Caco-2 (cell line): ENCODE results near the gene HAPSTR1. TPM values are rescaled to one million over a fixed set of nuclear protein-coding genes. Genes with fewer than 3 reads are reported as not detected.

Experiments used
- BruUV-seq: library from RNA; stranded (reverse); fragments of 400-500 nt; replicated peaks from 2 replicates; lab custom pipeline; 2021; lab: Mats Ljungman, UMichigan
- CTCF ChIA-PET: fragments of 300-600 bp; sonication (Branson Sonifier 250); formaldehyde crosslinking; loops from one replicate; lab custom pipeline; 2022; ENCODE audit warnings: antibody characterized with exemption; lab: Charles Lee
- POLR2A ChIA-PET: fragments of 300-600 bp; sonication (Branson Sonifier 250); formaldehyde crosslinking; loops from one replicate; lab custom pipeline; 2022; ENCODE audit warnings: antibody characterized with exemption; lab: Charles Lee
- DNase-seq, 2 experiments: peaks; one replicate each; pipeline versions ENCODE4 v3.0.0 to v3.0.0-alpha.2; 2020 to 2022
- H3K27me3 ChIP-seq: replicated peaks from 2 replicates; pipeline ENCODE4 v1.6.0; 2011; ENCODE audit warnings: low read length; ENCODE audit not compliant: control insufficient read depth, insufficient read depth
- H3K36me3 ChIP-seq: 2 replicates; pipeline ENCODE4 v1.5.1; 2011; ENCODE audit warnings: low read length; ENCODE audit not compliant: control insufficient read depth, insufficient read depth
- H3K4me1 ChIP-seq: fragments of 250-450 bp; sonication (Bioruptor Pico); 2 replicates; pipeline ENCODE4 v1.5.1; 2020; ENCODE audit warnings: mild to moderate bottlenecking
- H3K4me3 ChIP-seq: 2 replicates; pipeline ENCODE4 v1.5.1; 2011; ENCODE audit warnings: low read depth, mild to moderate bottlenecking, control low read depth, low read length
- H3K9me3 ChIP-seq: fragments of 250-450 bp; sonication (Bioruptor Pico); 2 replicates; pipeline ENCODE4 v1.5.1; 2020; ENCODE audit warnings: mild to moderate bottlenecking, moderate library complexity
- H3K27ac Mint-ChIP-seq: one replicate; pipeline ENCODE4 v1.8.0; 2022; ENCODE audit warnings: mixed read lengths; ENCODE audit not compliant: unreplicated experiment
- H3K27me3 Mint-ChIP-seq: one replicate; pipeline ENCODE4 v1.8.0; 2022; ENCODE audit warnings: mixed read lengths; ENCODE audit not compliant: insufficient read depth, unreplicated experiment
- H3K36me3 Mint-ChIP-seq: one replicate; pipeline ENCODE4 v1.8.0; 2022; ENCODE audit warnings: mild to moderate bottlenecking, mixed read lengths; ENCODE audit not compliant: insufficient read depth, unreplicated experiment
- H3K4me1 Mint-ChIP-seq: one replicate; pipeline ENCODE4 v1.8.0; 2022; ENCODE audit warnings: low read depth, mixed read lengths; ENCODE audit not compliant: unreplicated experiment
- H3K4me3 Mint-ChIP-seq: one replicate; pipeline ENCODE4 v1.8.0; 2022; ENCODE audit warnings: mild to moderate bottlenecking, moderate library complexity, mixed read lengths; ENCODE audit not compliant: unreplicated experiment
- H3K9me3 Mint-ChIP-seq: one replicate; pipeline ENCODE4 v1.8.0; 2022; ENCODE audit warnings: mixed read lengths; ENCODE audit not compliant: unreplicated experiment
- intact Hi-C: fragments of 100-400 bp; cut with micrococcal nuclease; formaldehyde crosslinking; loops from one replicate; pipeline ENCODE4 v1.10.0; 2022; ENCODE audit not compliant: unreplicated experiment
- total RNA-seq: library from RNA; stranded (reverse); gene quantifications from 2 replicates; pipeline ENCODE4 v1.2.3, GENCODE V29; 2022
- TF ChIP-seq, protein P1 (sequence below), 2 experiments: fragments of 200-600 bp in 1 of 2; IDR thresholded peaks; 1 replicate in 1 of 2; 2 replicates in 1 of 2; pipeline versions ENCODE4 v1.5.1 to v1.8.0; 2011 to 2022; ENCODE audit warnings: antibody characterized with exemption in 1 of 2, control low read depth in 1 of 2, inconsistent platforms in 1 of 2, low read depth in 1 of 2, low read length in 1 of 2, mild to moderate bottlenecking in 1 of 2, moderate library complexity in 1 of 2; ENCODE audit not compliant: insufficient read depth in 1 of 2, severe bottlenecking in 1 of 2, unreplicated experiment in 1 of 2

HAPSTR1 gene
- total RNA-seq, 1 experiment from 2014 or later = 47.1 TPM

DNA sequence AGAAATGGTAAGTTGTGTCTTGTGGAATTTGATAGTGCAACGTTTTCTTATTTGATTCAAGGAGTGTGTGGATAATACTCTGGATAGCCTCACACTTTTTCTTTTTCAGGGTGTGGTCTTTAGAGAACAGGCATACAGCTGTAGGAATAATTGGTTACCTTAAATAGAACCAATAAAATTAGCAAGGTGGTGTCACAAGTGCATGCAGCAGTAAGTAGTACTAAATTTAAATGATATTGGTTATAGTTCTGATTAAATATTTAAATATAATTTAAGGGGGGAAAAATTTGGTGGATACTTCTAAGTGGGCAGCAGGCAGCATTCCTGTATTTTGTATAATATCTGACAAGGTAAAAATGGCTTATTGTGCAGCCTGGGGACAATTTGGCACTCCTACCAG, 3.7 kb downstream of the HAPSTR1 start:
- DNase-seq = no peak

DNA sequence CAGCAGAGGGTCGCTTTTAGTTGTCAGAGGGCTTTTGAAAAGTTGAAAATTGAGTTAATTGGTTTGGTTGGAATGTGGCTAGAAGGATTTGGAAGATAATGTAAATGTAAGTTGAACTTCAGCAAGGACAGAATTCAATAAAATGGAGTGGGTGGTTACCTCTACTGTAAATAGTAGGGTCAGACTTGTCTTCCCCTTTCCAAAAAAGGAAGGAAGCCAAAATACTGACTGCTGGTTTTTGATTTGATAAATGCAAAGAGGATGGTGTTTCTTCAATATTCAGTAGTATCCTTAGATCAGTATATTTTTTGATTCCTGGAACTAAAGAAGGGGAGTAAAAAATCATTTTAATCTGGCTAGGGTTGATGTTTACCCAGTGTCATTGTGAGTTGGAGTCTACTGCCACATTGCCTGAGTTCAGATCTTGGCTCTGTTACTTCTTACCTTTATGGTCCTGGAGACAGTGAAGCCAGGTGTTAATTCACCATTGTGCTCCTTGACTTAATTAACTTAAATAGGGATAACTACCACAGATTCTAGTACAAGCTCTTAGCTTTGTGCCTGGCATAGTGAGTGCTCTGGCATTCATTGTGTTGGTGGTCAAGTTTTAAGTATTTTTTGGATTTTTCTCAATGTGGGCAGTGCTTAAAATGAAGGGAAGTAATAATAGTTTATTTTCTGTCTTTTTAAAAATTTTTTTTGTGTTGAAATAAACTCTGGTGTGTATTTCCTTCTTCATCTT, 4.4 kb downstream of the HAPSTR1 start:
- intact Hi-C loops = no loop called here
- H3K27ac Mint-ChIP-seq = no peak overlapping the region
- H3K27me3 ChIP-seq = no peaks in the 10 kb centered on the region
- no peaks in the 10 kb centered on the region for H3K9me3 ChIP-seq
- peaks cover 74% of the 10 kb centered on the region for H3K36me3 Mint-ChIP-seq
- H3K4me3 Mint-ChIP-seq = no peak overlapping the region
- H3K4me3 ChIP-seq = no peak overlapping the region
- TF ChIP-seq, protein P1, sequence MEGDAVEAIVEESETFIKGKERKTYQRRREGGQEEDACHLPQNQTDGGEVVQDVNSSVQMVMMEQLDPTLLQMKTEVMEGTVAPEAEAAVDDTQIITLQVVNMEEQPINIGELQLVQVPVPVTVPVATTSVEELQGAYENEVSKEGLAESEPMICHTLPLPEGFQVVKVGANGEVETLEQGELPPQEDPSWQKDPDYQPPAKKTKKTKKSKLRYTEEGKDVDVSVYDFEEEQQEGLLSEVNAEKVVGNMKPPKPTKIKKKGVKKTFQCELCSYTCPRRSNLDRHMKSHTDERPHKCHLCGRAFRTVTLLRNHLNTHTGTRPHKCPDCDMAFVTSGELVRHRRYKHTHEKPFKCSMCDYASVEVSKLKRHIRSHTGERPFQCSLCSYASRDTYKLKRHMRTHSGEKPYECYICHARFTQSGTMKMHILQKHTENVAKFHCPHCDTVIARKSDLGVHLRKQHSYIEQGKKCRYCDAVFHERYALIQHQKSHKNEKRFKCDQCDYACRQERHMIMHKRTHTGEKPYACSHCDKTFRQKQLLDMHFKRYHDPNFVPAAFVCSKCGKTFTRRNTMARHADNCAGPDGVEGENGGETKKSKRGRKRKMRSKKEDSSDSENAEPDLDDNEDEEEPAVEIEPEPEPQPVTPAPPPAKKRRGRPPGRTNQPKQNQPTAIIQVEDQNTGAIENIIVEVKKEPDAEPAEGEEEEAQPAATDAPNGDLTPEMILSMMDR (IDR thresholded peaks at IDR 0.05; ENCODE audit: insufficient read depth in 1 of 2, low read depth in 1 of 2, low read length in 1 of 2, severe bottlenecking in 1 of 2, unreplicated experiment in 1 of 2) = no peak
- H3K4me1 Mint-ChIP-seq = peaks cover 10% of the 10 kb centered on the region
- ChIA-PET POLR2A (no interaction called here), CTCF (no interaction called here)
- no TSS peak for BruUV-seq
- no peaks in the 10 kb centered on the region for H3K9me3 Mint-ChIP-seq
- H3K27me3 Mint-ChIP-seq = no peaks in the 10 kb centered on the region
- no peak for DNase-seq
- peaks cover 19% of the 10 kb centered on the region for H3K4me1 ChIP-seq
- peaks cover 3% of the 10 kb centered on the region for H3K36me3 ChIP-seq

More for the DNA sequence above, 3.7 kb downstream of the HAPSTR1 start:
- Mint-ChIP-seq H3K27ac (no peak overlapping the region), H3K36me3 (peaks cover 68% of the 10 kb centered on the region), H3K27me3 (no peaks in the 10 kb centered on the region), H3K9me3 (no peaks in the 10 kb centered on the region), H3K4me3 (no peak overlapping the region), H3K4me1 (peaks cover 10% of the 10 kb centered on the region)
- no TSS peak for BruUV-seq
- intact Hi-C loops = no loop called here
- H3K27me3 ChIP-seq = no peaks in the 10 kb centered on the region
- peaks cover 3% of the 10 kb centered on the region for H3K36me3 ChIP-seq
- ChIA-PET POLR2A (no interaction called here), CTCF (no interaction called here)
- no peaks in the 10 kb centered on the region for H3K9me3 ChIP-seq
- H3K4me1 ChIP-seq = peaks cover 20% of the 10 kb centered on the region
- TF ChIP-seq, protein P1 (IDR thresholded peaks at IDR 0.05; ENCODE audit: insufficient read depth in 1 of 2, low read depth in 1 of 2, low read length in 1 of 2, severe bottlenecking in 1 of 2, unreplicated experiment in 1 of 2) = no peak
- no peak overlapping the region for H3K4me3 ChIP-seq

DNA sequence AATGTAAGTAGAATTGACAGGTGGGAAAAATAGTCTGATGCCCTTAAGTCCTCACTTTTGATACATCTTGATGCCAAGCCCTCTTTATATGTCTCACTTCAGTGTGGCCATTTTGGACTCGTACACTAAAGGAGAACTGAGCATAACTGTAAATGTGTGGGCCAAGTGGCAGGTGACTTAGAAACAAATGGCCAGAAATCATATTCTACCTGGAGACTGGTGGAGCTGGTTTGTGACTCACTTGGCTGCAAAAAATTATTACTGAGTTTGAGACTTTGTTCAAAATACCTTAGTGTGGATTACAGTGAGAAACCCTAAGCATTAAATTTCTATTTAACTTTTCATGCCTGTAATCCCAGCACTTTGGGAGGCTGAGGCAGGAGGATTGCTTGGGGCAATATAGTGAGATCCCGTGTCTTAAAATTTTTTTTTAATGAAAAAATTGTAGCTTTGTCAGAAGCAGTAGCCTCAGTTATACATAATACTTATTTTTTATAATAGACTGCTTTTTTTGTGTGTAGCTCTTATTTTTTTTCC, 5.0 kb downstream of the HAPSTR1 start:
- ChIA-PET POLR2A (no interaction called here), CTCF (no interaction called here)
- Mint-ChIP-seq H3K36me3 (peaks cover 74% of the 10 kb centered on the region), H3K27me3 (no peaks in the 10 kb centered on the region), H3K4me1 (peaks cover 10% of the 10 kb centered on the region), H3K4me3 (no peak overlapping the region), H3K9me3 (no peaks in the 10 kb centered on the region), H3K27ac (no peak overlapping the region)
- intact Hi-C loops = no loop called here
- DNase-seq = no peak
- peaks cover 3% of the 10 kb centered on the region for H3K36me3 ChIP-seq
- TF ChIP-seq, protein P1 (IDR thresholded peaks at IDR 0.05; ENCODE audit: insufficient read depth in 1 of 2, low read depth in 1 of 2, low read length in 1 of 2, severe bottlenecking in 1 of 2, unreplicated experiment in 1 of 2) = no peak
- H3K4me1 ChIP-seq = peaks cover 19% of the 10 kb centered on the region
- no peaks in the 10 kb centered on the region for H3K9me3 ChIP-seq
- BruUV-seq = no TSS peak
- H3K4me3 ChIP-seq = no peak overlapping the region
- no peaks in the 10 kb centered on the region for H3K27me3 ChIP-seq
